Activated CD4-positive, alpha-beta T cell treated with anti-CD3 and anti-CD28 coated beads, Interleukin-2, Interleukin-4, amounts not matched to agents 100 ng/mL and 50 ng/mL, durations not matched to agents 16 hours and 8 hours (primary cell): ENCODE data around the gene PLXND1.
"Not testable (repeated sequence)": the region's sequence is repeated elsewhere in the genome, so short reads cannot be mapped to it uniquely, and the experiment has no call there.

Experiments
- DNase-seq: peaks from one replicate; pipeline ENCODE4 v3.0.0-alpha.2; 2020; ENCODE audit warnings: low spot score

Gene PLXND1

DNA sequence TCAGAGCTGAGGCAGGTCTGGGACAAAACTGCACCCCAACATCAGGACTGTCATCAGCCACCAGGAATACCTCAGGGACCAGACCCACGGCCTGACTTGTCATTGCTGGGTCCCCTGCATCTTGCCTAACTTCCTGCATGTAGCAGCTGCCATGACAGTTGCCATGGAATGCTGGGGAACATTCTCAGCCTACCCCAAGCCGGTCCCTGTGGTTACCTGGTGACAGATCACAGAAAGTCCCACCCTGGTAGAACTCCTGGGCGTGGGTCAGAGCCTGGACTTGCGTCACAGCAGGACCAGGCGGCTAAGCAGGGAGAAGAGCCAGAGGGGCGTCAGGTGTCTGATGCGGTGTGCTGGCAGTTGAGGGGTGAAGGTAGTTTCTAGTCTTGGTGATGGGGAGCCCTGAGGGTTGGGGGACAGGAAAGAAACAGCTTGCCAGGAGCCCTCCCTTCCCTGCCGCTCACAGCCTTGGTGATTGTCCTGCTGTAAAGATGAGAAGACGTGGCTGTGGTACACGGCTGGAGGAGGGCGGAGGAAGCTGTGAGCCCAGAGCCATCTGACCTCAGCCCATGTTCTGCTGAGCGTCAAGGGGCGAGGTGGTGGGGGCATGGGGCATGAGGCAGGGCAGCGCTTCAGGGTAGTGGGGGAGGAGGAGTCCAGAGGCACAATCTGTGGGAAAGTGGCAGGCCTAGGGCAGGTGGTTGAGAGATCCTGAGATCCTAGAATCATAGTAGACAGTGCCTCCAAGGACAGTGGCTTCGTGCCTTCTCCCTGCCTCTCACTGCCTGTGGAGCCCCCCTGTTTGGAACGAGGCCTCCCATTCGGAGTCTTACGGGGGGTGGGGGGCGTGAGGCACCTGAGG, 58.1 kb downstream of the PLXND1 start:
- DNase-seq = no peak

- DNase-seq = no peak
These were observed 59.2 kb downstream of the PLXND1 start for GRCh38 chr3:129547241-129547640.

DNA sequence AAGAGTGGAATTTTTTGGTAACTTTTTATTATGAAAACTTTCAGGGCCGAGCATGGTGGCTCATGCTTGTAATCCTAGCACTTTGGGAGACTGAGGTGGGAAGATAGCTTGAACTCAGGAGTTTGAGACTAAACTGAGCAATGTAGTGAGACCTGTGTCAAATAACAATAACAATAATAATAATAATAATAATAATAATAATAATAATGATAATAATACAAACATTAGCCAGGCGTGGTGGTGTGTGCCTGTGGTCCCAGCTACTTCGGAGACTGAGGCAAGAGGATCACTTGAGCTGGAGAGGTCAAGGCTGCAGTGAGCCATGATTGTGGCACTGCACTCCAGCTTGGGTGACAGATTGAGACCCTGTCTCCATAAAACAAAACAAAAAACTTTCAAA, 60.5 kb downstream of the PLXND1 start:
- DNase-seq = not testable (repeated sequence)

- DNase-seq = no peak
These were observed 62.5 kb downstream of the PLXND1 start for GRCh38 chr3:129543999-129544398.

GRCh38 chr3:129543156-129543790, 63.2 kb downstream of the PLXND1 start, which contains the start of gene H1-8:
Gene H1-8 (plus strand): TSS chr3:129543175. CDS start chr3:129543219, 44 bp downstream.
- no peak for DNase-seq

GRCh38 chr3:129542747-129543146, 63.7 kb downstream of the PLXND1 start:
- no peak for DNase-seq

GRCh38 chr3:129540776-129541516, 65.5 kb downstream of the PLXND1 start:
- DNase-seq = no peak

GRCh38 chr3:129539206-129539605, 67.3 kb downstream of the PLXND1 start:
- no peak for DNase-seq

- DNase-seq = no peak
These were observed 69.7 kb downstream of the PLXND1 start for GRCh38 chr3:129536804-129537203.

DNA sequence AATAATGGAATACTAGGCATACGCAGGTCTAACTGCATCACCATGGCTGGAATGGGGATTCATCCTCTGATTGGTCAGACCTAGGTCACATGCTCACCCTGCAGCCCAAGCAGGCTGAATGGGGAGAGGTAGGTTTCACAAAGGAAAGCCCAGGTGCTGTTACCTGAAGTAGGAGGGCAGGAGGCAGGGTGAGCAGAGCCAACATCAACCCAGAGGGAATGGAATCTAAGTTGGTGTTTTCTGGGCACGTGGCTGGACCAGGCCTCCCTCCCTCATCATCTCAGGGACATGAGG, 70.2 kb downstream of the PLXND1 start:
- no peak for DNase-seq

GRCh38 chr3:129535075-129535474, 71.4 kb downstream of the PLXND1 start:
- DNase-seq = no peak

- no peak for DNase-seq
These were observed 71.9 kb downstream of the PLXND1 start for GRCh38 chr3:129534428-129535027.

DNA sequence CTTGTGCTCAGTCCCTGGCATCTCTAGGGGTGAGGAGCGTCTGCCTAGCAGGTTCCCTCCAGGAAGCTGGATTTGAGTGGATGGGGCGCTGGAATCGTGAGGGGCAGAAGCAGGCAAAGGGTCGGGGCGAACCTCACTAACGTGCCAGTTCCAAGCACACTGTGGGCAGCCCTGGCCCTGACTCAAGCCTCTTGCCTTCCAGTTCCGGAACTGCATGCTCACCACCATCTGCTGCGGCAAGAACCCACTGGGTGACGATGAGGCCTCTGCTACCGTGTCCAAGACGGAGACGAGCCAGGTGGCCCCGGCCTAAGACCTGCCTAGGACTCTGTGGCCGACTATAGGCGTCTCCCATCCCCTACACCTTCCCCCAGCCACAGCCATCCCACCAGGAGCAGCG, 73.1 kb downstream of the PLXND1 start:
- DNase-seq = no peak

DNA sequence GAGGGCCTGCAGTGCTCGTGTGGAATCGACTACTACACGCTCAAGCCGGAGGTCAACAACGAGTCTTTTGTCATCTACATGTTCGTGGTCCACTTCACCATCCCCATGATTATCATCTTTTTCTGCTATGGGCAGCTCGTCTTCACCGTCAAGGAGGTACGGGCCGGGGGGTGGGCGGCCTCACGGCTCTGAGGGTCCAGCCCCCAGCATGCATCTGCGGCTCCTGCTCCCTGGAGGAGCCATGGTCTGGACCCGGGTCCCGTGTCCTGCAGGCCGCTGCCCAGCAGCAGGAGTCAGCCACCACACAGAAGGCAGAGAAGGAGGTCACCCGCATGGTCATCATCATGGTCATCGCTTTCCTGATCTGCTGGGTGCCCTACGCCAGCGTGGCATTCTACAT, 74.2 kb downstream of the PLXND1 start:
- no peak for DNase-seq

- no peak for DNase-seq
These were observed 74.8 kb downstream of the PLXND1 start for GRCh38 chr3:129531699-129532098.

- DNase-seq = no peak
These were observed 75.7 kb downstream of the PLXND1 start for GRCh38 chr3:129530821-129531220.

GRCh38 chr3:129530251-129530791, 76.2 kb downstream of the PLXND1 start:
- no peak for DNase-seq

DNA sequence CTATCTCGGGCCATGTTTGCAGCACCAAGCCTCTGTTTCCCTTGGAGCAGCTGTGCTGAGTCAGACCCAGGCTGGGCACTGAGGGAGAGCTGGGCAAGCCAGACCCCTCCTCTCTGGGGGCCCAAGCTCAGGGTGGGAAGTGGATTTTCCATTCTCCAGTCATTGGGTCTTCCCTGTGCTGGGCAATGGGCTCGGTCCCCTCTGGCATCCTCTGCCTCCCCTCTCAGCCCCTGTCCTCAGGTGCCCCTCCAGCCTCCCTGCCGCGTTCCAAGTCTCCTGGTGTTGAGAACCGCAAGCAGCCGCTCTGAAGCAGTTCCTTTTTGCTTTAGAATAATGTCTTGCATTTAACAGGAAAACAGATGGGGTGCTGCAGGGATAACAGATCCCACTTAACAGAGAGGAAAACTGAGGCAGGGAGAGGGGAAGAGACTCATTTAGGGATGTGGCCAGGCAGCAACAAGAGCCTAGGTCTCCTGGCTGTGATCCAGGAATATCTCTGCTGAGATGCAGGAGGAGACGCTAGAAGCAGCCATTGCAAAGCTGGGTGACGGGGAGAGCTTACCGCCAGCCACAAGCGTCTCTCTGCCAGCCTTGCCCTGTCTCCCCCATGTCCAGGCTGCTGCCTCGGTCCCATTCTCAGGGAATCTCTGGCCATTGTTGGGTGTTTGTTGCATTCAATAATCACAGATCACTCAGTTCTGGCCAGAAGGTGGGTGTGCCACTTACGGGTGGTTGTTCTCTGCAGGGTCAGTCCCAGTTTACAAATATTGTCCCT, 76.9 kb downstream of the PLXND1 start:
- no peak for DNase-seq

DNA sequence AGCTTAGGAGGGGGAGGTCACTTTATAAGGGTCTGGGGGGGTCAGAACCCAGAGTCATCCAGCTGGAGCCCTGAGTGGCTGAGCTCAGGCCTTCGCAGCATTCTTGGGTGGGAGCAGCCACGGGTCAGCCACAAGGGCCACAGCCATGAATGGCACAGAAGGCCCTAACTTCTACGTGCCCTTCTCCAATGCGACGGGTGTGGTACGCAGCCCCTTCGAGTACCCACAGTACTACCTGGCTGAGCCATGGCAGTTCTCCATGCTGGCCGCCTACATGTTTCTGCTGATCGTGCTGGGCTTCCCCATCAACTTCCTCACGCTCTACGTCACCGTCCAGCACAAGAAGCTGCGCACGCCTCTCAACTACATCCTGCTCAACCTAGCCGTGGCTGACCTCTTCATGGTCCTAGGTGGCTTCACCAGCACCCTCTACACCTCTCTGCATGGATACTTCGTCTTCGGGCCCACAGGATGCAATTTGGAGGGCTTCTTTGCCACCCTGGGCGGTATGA, 77.8 kb downstream of the PLXND1 start, which contains the start of gene RHO:
Gene RHO, plus strand, starts transcription at position 51 of the 512 bp plus-strand sequence. Its CDS starts 95 bp downstream, at position 146.
- no peak for DNase-seq

DNA sequence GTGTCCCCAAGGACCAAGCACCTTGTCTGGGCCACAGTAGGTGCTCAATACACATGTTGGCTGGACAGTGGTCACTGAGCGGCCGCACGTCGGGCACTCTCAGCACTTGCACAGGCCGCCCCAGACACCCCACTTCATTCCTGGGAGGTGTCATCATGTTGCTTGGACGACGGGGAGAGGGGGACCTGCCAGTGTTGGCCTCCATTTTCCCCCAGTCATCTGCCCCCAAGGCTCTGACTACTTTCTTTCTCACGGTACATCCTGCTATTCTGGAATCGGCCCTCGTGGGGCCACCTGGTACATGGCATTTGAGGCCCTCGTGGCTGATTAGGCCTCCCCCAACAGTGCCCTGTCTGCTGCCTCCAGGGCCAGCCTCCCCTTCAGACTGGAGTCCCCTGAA, 79.2 kb downstream of the PLXND1 start:
- no peak for DNase-seq
